ENCODE measurements around the gene KIAA0753. TPM values are rescaled to one million over a fixed set of nuclear protein-coding genes. Genes with fewer than 3 reads are reported as not detected.

The KIAA0753 gene
- total and polyA plus RNA-seq, 4 donors, result 5.3 to 31.9 (median 12.8) TPM

GRCh38 chr17:6599364-6599763 lies 41.1 kb downstream of the KIAA0753 start:
- TF ChIP-seq CTCF (IDR thresholded peaks at IDR 0.05; ENCODE audit: control extremely low read depth, extremely low read depth), result no peak
- peaks cover 12 to 53% (median 32%) of the 10 kb centered on the region in 4 donors for H3K36me3 ChIP-seq (ENCODE audit: control insufficient read depth in 4 of 4, insufficient read depth in 4 of 4, low read length in 4 of 4)
- H3K9me3 ChIP-seq (ENCODE audit: control insufficient read depth in 4 of 4, insufficient read depth in 3 of 4, low read length in 3 of 4), result no peaks in the 10 kb centered on the region
- no peaks in the 10 kb centered on the region for H3K27me3 ChIP-seq (ENCODE audit: control insufficient read depth in 3 of 3, insufficient read depth in 3 of 3, low read length in 2 of 3)
- no peak overlapping the region for H3K9ac ChIP-seq (ENCODE audit: insufficient read depth in 1 of 2, low read length in 2 of 2)
- no peak overlapping the region for H3K4me3 ChIP-seq
- ATAC-seq (ENCODE audit: insufficient read depth, low FRiP score) (peak; percentile 72), DNase-seq (peak in 2 of 3 donors; percentile 66 to 79)
- H3K27ac ChIP-seq (ENCODE audit: low read depth in 1 of 2, low read length in 1 of 2), result no peak overlapping the region
- H3K4me1 ChIP-seq (ENCODE audit: control insufficient read depth in 5 of 5, insufficient read depth in 5 of 5, low read length in 5 of 5), result peaks cover 0 to 32% (median 5%) of the 10 kb centered on the region in 5 donors

- Histone ChIP-seq H3K9ac (ENCODE audit: insufficient read depth in 1 of 2, low read length in 2 of 2) (no peak overlapping the region), H3K27me3 (ENCODE audit: control insufficient read depth in 3 of 3, insufficient read depth in 3 of 3, low read length in 2 of 3) (no peaks in the 10 kb centered on the region), H3K27ac (ENCODE audit: low read depth in 1 of 2, low read length in 1 of 2) (no peak overlapping the region), H3K4me1 (ENCODE audit: control insufficient read depth in 5 of 5, insufficient read depth in 5 of 5, low read length in 5 of 5) (peaks cover 0 to 21% (median 3%) of the 10 kb centered on the region in 5 donors), H3K4me3 (no peak overlapping the region), H3K9me3 (ENCODE audit: control insufficient read depth in 4 of 4, insufficient read depth in 3 of 4, low read length in 3 of 4) (no peaks in the 10 kb centered on the region), H3K36me3 (ENCODE audit: control insufficient read depth in 4 of 4, insufficient read depth in 4 of 4, low read length in 4 of 4) (peaks cover 13 to 55% (median 34%) of the 10 kb centered on the region in 4 donors)
- ATAC-seq (ENCODE audit: insufficient read depth, low FRiP score) (no peak), DNase-seq (no peak)
- no peak for TF ChIP-seq CTCF (IDR thresholded peaks at IDR 0.05; ENCODE audit: control extremely low read depth, extremely low read depth)
- WGBS, 2 donors, result 48 to 74% methylated on average over 1 of the region's 1 CpG
Observed at GRCh38 chr17:6597727-6598126, 42.8 kb downstream of the KIAA0753 start.

- H3K27ac ChIP-seq (ENCODE audit: low read depth in 1 of 2, low read length in 1 of 2), result no peak overlapping the region
- H3K27me3 ChIP-seq (ENCODE audit: control insufficient read depth in 3 of 3, insufficient read depth in 3 of 3, low read length in 2 of 3), result no peaks in the 10 kb centered on the region
- H3K36me3 ChIP-seq (ENCODE audit: control insufficient read depth in 4 of 4, insufficient read depth in 4 of 4, low read length in 4 of 4), result peaks cover 13 to 50% (median 35%) of the 10 kb centered on the region in 4 donors
- no peak overlapping the region for H3K9ac ChIP-seq (ENCODE audit: insufficient read depth in 1 of 2, low read length in 2 of 2)
- 72 to 86% methylated on average over 4 of the region's 4 CpGs for WGBS, 2 donors
- ATAC-seq (ENCODE audit: insufficient read depth, low FRiP score) (no peak), DNase-seq (no peak)
- no peak for TF ChIP-seq CTCF (IDR thresholded peaks at IDR 0.05; ENCODE audit: control extremely low read depth, extremely low read depth)
- H3K4me3 ChIP-seq, result no peak overlapping the region
- no peaks in the 10 kb centered on the region for H3K9me3 ChIP-seq (ENCODE audit: control insufficient read depth in 4 of 4, insufficient read depth in 3 of 4, low read length in 3 of 4)
- peaks cover 0 to 21% (median 3%) of the 10 kb centered on the region in 5 donors for H3K4me1 ChIP-seq (ENCODE audit: control insufficient read depth in 5 of 5, insufficient read depth in 5 of 5, low read length in 5 of 5)
Observed at GRCh38 chr17:6596941-6597340, 43.6 kb downstream of the KIAA0753 start.

GRCh38 chr17:6596511-6596910 lies 44.0 kb downstream of the KIAA0753 start:
- H3K4me1 ChIP-seq (ENCODE audit: control insufficient read depth in 5 of 5, insufficient read depth in 5 of 5, low read length in 5 of 5), result peaks cover 0 to 25% (median 3%) of the 10 kb centered on the region in 5 donors
- 73 to 92% methylated on average over 2 of the region's 2 CpGs for WGBS, 2 donors
- H3K27me3 ChIP-seq (ENCODE audit: control insufficient read depth in 3 of 3, insufficient read depth in 3 of 3, low read length in 2 of 3), result no peaks in the 10 kb centered on the region
- H3K36me3 ChIP-seq (ENCODE audit: control insufficient read depth in 4 of 4, insufficient read depth in 4 of 4, low read length in 4 of 4), result peaks cover 13 to 51% (median 37%) of the 10 kb centered on the region in 4 donors
- ATAC-seq (ENCODE audit: insufficient read depth, low FRiP score) (no peak), DNase-seq (no peak)
- no peak overlapping the region for H3K9ac ChIP-seq (ENCODE audit: insufficient read depth in 1 of 2, low read length in 2 of 2)
- H3K27ac ChIP-seq (ENCODE audit: low read depth in 1 of 2, low read length in 1 of 2), result no peak overlapping the region
- no peaks in the 10 kb centered on the region for H3K9me3 ChIP-seq (ENCODE audit: control insufficient read depth in 4 of 4, insufficient read depth in 3 of 4, low read length in 3 of 4)
- H3K4me3 ChIP-seq, result no peak overlapping the region
- no peak for TF ChIP-seq CTCF (IDR thresholded peaks at IDR 0.05; ENCODE audit: control extremely low read depth, extremely low read depth)
